ENCODE measurements around the gene NALCN.

DNA sequence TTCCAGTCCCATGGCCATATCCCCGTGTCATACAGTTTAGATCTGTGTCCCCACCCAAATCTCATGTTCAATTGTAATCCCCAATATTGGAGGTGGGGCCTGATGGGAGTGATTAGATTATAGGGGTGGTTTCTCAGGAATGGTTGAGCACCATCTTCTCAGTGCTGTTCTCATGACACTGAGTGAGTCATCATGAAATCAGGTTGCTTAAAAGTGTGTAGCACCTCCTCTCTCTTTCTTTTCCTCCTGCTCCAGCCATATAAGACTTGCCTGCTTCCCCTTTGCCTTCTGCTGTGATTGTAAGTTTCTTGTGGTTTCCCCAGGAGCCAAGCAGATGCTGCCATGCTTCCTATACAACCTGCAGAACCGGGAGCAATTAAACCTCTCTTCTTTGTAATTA is 197.8 kb downstream of the NALCN start:
- TF ChIP-seq, protein P1, sequence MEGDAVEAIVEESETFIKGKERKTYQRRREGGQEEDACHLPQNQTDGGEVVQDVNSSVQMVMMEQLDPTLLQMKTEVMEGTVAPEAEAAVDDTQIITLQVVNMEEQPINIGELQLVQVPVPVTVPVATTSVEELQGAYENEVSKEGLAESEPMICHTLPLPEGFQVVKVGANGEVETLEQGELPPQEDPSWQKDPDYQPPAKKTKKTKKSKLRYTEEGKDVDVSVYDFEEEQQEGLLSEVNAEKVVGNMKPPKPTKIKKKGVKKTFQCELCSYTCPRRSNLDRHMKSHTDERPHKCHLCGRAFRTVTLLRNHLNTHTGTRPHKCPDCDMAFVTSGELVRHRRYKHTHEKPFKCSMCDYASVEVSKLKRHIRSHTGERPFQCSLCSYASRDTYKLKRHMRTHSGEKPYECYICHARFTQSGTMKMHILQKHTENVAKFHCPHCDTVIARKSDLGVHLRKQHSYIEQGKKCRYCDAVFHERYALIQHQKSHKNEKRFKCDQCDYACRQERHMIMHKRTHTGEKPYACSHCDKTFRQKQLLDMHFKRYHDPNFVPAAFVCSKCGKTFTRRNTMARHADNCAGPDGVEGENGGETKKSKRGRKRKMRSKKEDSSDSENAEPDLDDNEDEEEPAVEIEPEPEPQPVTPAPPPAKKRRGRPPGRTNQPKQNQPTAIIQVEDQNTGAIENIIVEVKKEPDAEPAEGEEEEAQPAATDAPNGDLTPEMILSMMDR (IDR thresholded peaks at IDR 0.05; ENCODE audit: insufficient read depth, low read length, poor library complexity, severe bottlenecking), result no peak
- no peak for TF ChIP-seq EZH2phosphoT487 (conservative IDR thresholded peaks at IDR 0.05; ENCODE audit: low read length)

Measured in SU-DHL-6 (cell line).